ENCODE data around the gene SMARCC2.
"Not testable (repeated sequence)": the region's sequence is repeated elsewhere in the genome, so short reads cannot be mapped to it uniquely, and the experiment has no call there.

The SMARCC2 gene

DNA sequence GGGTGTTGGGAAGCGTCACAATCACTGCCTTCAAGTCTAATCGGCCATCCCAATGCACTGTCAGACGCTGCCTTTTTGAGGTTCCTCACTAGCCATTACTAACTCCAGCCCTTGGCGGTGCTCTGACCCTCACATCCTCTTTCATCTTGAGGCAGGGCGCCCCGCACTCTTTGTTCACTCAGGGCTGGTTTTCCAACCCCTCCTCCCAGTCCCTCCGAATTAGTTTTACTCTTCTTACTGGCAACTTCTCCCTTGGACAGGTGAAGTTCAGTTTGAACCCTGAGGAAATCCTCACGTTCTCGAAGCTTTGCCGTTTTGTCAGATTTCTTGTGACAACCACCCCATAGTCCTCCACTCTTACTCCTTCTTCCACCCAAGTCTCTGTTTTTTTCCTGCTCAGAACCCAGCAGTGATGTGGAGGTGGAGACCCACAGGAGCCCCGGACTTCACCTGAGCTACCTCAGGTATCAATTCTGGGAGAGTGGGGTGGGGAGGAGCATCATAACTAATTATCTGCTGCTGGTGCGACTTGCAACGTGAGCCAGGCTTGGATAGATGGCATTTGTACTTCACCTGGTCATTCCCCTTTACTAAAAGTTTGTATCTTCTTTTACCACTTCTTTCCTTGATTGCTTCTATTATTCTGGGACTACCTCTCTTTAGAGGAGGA is 70.5 kb downstream of the SMARCC2 start:
- no peak for DNase-seq

DNA sequence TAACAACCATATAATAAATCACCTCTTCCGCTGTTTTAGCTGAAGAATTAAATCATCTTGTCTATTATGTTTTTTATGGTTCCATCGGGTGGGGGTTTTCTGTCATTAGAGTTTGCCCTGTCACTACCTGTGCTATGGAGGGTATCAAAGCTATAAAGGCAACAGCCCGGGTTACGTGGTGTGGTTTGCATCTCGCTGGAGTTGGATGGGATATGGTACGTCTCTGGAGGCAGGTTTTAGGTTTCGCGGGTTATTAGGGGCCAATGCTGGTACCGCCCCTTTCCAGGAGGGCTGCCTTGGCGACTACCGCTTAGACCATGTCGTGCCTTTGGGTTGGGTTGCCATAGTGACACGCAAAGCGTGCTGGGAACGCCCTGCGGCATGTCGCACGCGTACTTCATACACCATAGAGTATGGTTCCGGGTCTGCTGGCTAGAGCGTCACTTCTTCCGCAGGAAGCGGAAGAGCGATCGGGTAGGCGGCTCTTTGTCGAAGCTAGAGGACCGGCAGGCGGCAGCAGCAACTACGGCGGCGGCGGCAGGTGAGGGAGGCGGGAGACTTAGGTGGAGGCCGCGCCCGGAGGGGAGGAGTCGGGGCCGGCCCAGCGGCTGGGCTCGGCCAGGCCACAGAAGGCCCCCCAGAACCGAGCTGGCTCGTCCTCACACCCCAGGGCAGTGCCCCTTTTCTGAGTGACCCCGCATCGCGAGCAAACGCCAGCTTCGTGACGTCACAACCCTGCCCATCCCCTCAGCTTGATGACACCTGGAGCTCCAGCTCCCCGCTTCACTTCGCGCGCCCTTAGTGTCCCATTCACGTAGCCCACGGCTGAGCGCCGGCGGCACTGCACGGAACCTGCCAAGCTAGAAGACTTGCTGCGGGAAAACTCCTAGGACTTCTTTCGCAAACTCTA is 71.2 kb downstream of the SMARCC2 start, which contains the start of gene ZC3H10:
ZC3H10 (plus strand) TSS at position 489 of the 910 bp plus-strand sequence. CDS start 2,297 bp downstream, outside the sequence.
- DNase-seq = peak; percentile 96

DNA sequence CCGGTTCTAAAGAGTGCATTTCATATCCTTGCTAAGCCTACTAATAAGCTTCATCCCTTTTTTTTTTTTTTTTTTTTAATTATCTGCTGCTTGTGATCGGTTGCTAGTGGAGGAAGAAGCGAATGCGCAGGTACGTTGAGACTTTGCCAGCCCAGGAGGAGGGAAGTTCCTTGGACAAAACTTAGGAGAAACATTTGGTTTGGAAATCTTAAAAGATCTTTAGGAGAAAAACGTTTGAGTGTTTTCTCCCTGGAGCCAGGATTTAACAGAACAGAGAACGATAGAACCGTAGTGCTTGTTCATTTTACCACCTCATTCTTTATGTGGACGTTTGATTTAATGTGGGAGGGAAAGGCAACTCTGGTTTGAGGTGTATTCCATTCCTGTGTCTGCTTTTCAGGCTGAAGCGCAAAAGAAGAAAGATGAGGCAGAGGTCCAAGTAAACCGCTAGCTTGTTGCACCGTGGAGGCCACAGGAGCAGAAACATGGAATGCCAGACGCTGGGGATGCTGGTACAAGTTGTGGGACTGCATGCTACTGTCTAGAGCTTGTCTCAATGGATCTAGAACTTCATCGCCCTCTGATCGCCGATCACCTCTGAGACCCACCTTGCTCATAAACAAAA is 72.1 kb downstream of the SMARCC2 start:
- not testable (repeated sequence) for DNase-seq

DNA sequence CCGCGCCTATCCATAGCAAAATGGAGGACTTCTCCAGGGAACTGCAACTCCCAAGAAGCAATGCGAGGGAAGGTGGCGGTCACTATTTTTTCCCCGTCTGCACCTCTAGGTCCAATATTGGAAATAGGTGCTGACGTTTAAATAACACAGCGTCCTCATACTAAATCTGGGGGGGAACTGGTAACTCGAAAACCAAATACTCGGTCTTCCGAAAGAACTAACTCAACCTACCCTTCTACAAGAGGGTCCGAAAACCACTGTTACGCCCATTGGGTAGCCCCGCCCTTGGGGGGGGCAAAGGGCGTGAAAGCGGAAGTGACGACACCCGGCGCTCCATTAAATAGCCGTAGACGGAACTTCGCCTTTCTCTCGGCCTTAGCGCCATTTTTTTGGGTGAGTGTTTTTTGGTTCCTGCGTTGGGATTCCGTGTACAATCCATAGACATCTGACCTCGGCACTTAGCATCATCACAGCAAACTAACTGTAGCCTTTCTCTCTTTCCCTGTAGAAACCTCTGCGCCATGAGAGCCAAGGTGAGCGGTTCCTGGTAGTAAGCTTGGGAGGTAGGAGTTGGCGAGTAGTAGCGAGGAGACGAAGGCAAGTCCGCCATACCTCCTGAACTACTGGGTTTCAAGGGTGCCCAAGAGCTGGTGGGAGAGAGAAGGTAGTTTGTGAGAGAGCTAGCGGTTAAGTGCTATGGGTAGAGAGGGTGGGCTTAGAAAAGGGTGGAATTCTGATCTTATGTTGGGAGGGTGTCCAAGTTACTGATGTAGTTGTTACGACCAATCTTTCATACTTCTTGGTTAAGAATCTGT is 72.8 kb downstream of the SMARCC2 start, which contains the start of gene RPL41:
RPL41 (plus strand) TSS at position 367 of the 815 bp plus-strand sequence.
- peak; percentile 98 for DNase-seq

DNA sequence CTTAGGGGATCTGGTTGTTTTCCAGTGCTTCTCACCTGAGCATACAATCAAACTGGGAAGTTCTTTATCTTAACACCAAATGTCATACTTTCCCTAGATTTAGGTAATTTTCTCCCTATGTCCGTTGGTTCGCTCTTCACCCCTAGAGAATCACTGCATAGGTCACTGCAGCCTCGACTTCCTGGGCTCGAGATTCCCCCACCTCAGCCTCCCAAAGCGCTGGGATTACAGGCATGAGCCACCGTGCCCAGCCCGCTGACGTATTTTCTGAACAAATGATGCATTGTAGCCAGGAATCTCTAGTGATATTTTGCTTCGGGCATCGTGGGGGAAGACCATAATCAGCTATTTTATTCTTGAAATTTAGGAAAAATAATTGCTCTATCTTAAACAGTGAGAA is 74.0 kb downstream of the SMARCC2 start:
- DNase-seq = no peak

DNA sequence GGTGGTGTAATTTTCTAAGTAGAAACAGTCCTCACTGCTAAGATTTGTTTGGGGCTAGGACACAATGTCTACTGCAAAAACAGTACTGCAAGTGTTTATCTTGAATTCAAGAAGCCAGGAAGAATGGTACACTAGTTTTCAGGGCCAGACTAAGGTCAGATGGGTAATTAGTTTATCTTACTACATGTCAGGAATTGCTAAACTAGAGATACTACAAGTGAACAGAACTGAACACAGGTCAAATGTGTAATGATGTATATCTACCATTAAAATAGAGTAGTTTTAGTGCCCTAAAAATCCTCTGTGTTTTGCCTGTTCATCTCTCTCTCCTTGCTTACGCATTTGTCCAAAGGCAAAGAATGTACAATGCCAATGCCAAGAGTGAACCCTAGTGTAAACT is 75.2 kb downstream of the SMARCC2 start:
- DNase-seq = no peak
